ENCODE results near the gene ANK2.

ANK2 gene

GRCh38 chr4:113094802-113095201 is 45.3 kb downstream of the ANK2 start:
- Histone ChIP-seq H3K23ac (ENCODE audit: low read length) (no peak overlapping the region), H4K8ac (ENCODE audit: low read depth, low read length) (no peak overlapping the region), H2BK15ac (replicated peaks; ENCODE audit: low read depth) (no peak overlapping the region), H3K4ac (ENCODE audit: low read depth, low read length) (no peak overlapping the region), H2BK120ac (ENCODE audit: low read depth, low read length) (no peak overlapping the region), H3K27ac (ENCODE audit: low read depth, low read length) (no peak overlapping the region), H3K36me3 (ENCODE audit: control insufficient read depth, insufficient read depth, low read length) (no peaks in the 10 kb centered on the region), H3K79me2 (ENCODE audit: control insufficient read depth, insufficient read depth, low read length) (no peaks in the 10 kb centered on the region), H3K18ac (ENCODE audit: low read length) (no peak overlapping the region), H3K27me3 (ENCODE audit: insufficient read depth, low read length, poor library complexity) (no peaks in the 10 kb centered on the region), H2AK5ac (ENCODE audit: low read length) (no peak overlapping the region), H2BK5ac (ENCODE audit: low read length) (no peak overlapping the region), H3K56ac (ENCODE audit: low read length) (no peak overlapping the region), H4K5ac (ENCODE audit: low read length) (no peak overlapping the region), H3K4me2 (ENCODE audit: low read length) (no peak overlapping the region), H3K4me1 (ENCODE audit: control insufficient read depth, low read depth, low read length) (no peaks in the 10 kb centered on the region), H3K4me3 (ENCODE audit: low read length) (no peak overlapping the region), H3K79me1 (ENCODE audit: low read length) (no peaks in the 10 kb centered on the region), H3K9ac (ENCODE audit: low read length) (no peak overlapping the region)
- DNase-seq, result peak; percentile 64

GRCh38 chr4:113101669-113102068 is 52.2 kb downstream of the ANK2 start:
- Histone ChIP-seq H3K27ac (ENCODE audit: low read depth, low read length) (no peak overlapping the region), H3K23ac (ENCODE audit: low read length) (no peak overlapping the region), H3K4me3 (ENCODE audit: low read length) (no peak overlapping the region), H3K36me3 (ENCODE audit: control insufficient read depth, insufficient read depth, low read length) (no peaks in the 10 kb centered on the region), H4K5ac (ENCODE audit: low read length) (no peak overlapping the region), H3K18ac (ENCODE audit: low read length) (no peak overlapping the region), H3K4me2 (ENCODE audit: low read length) (no peak overlapping the region), H4K8ac (ENCODE audit: low read depth, low read length) (no peak overlapping the region), H2BK120ac (ENCODE audit: low read depth, low read length) (no peak overlapping the region), H2BK5ac (ENCODE audit: low read length) (no peak overlapping the region), H3K4me1 (ENCODE audit: control insufficient read depth, low read depth, low read length) (no peaks in the 10 kb centered on the region), H3K27me3 (ENCODE audit: insufficient read depth, low read length, poor library complexity) (no peaks in the 10 kb centered on the region), H3K9ac (ENCODE audit: low read length) (no peak overlapping the region), H3K79me1 (ENCODE audit: low read length) (no peaks in the 10 kb centered on the region), H2AK5ac (ENCODE audit: low read length) (no peak overlapping the region), H3K79me2 (ENCODE audit: control insufficient read depth, insufficient read depth, low read length) (no peaks in the 10 kb centered on the region), H3K56ac (ENCODE audit: low read length) (no peak overlapping the region), H3K4ac (ENCODE audit: low read depth, low read length) (no peak overlapping the region), H2BK15ac (replicated peaks; ENCODE audit: low read depth) (no peak overlapping the region)
- WGBS (ENCODE audit: extremely low coverage, insufficient coverage, low lambda C conversion rate), result no CpG with 5 or more reads among the region's 1 CpG
- DNase-seq, result peak; percentile 47

GRCh38 chr4:113103556-113103955 is 54.1 kb downstream of the ANK2 start:
- no peak overlapping the region for H3K23ac ChIP-seq (ENCODE audit: low read length)
- no peak overlapping the region for H3K27ac ChIP-seq (ENCODE audit: low read depth, low read length)
- H3K36me3 ChIP-seq (ENCODE audit: control insufficient read depth, insufficient read depth, low read length), result no peaks in the 10 kb centered on the region
- no peak overlapping the region for H2BK15ac ChIP-seq (replicated peaks; ENCODE audit: low read depth)
- no peaks in the 10 kb centered on the region for H3K4me1 ChIP-seq (ENCODE audit: control insufficient read depth, low read depth, low read length)
- H4K5ac ChIP-seq (ENCODE audit: low read length), result no peak overlapping the region
- H3K79me1 ChIP-seq (ENCODE audit: low read length), result no peaks in the 10 kb centered on the region
- no peak overlapping the region for H3K18ac ChIP-seq (ENCODE audit: low read length)
- H3K4ac ChIP-seq (ENCODE audit: low read depth, low read length), result no peak overlapping the region
- no peak overlapping the region for H3K4me2 ChIP-seq (ENCODE audit: low read length)
- H2BK120ac ChIP-seq (ENCODE audit: low read depth, low read length), result no peak overlapping the region
- WGBS (ENCODE audit: extremely low coverage, insufficient coverage, low lambda C conversion rate), result no CpG with 5 or more reads among the region's 1 CpG
- no peak overlapping the region for H3K56ac ChIP-seq (ENCODE audit: low read length)
- H3K79me2 ChIP-seq (ENCODE audit: control insufficient read depth, insufficient read depth, low read length), result no peaks in the 10 kb centered on the region
- no peak overlapping the region for H4K8ac ChIP-seq (ENCODE audit: low read depth, low read length)
- H3K9ac ChIP-seq (ENCODE audit: low read length), result no peak overlapping the region
- no peak for DNase-seq
- no peak overlapping the region for H2BK5ac ChIP-seq (ENCODE audit: low read length)
- no peaks in the 10 kb centered on the region for H3K27me3 ChIP-seq (ENCODE audit: insufficient read depth, low read length, poor library complexity)
- no peak overlapping the region for H3K4me3 ChIP-seq (ENCODE audit: low read length)
- no peak overlapping the region for H2AK5ac ChIP-seq (ENCODE audit: low read length)

- DNase-seq, result peak; percentile 54
- Histone ChIP-seq H2BK5ac (ENCODE audit: low read length) (no peak overlapping the region), H3K79me2 (ENCODE audit: control insufficient read depth, insufficient read depth, low read length) (no peaks in the 10 kb centered on the region)
Observed at GRCh38 chr4:113106108-113106507, 56.7 kb downstream of the ANK2 start.

GRCh38 chr4:113109106-113109718 is 59.8 kb downstream of the ANK2 start:
- no peak overlapping the region for H2BK15ac ChIP-seq (replicated peaks; ENCODE audit: low read depth)
- H3K4me3 ChIP-seq (ENCODE audit: low read length), result no peak overlapping the region
- H2BK120ac ChIP-seq (ENCODE audit: low read depth, low read length), result no peak overlapping the region
- H3K23ac ChIP-seq (ENCODE audit: low read length), result no peak overlapping the region
- H3K4me2 ChIP-seq (ENCODE audit: low read length), result no peak overlapping the region
- H3K4ac ChIP-seq (ENCODE audit: low read depth, low read length), result no peak overlapping the region
- WGBS (ENCODE audit: extremely low coverage, insufficient coverage, low lambda C conversion rate), result no CpG with 5 or more reads among the region's 4 CpGs
- H2AK5ac ChIP-seq (ENCODE audit: low read length), result no peak overlapping the region
- no peak overlapping the region for H4K5ac ChIP-seq (ENCODE audit: low read length)
- H4K8ac ChIP-seq (ENCODE audit: low read depth, low read length), result no peak overlapping the region
- H3K27me3 ChIP-seq (ENCODE audit: insufficient read depth, low read length, poor library complexity), result no peaks in the 10 kb centered on the region
- no peak overlapping the region for H2BK5ac ChIP-seq (ENCODE audit: low read length)
- no peak overlapping the region for H3K18ac ChIP-seq (ENCODE audit: low read length)
- no peaks in the 10 kb centered on the region for H3K36me3 ChIP-seq (ENCODE audit: control insufficient read depth, insufficient read depth, low read length)
- H3K27ac ChIP-seq (ENCODE audit: low read depth, low read length), result no peak overlapping the region
- H3K79me2 ChIP-seq (ENCODE audit: control insufficient read depth, insufficient read depth, low read length), result no peaks in the 10 kb centered on the region
- no peak overlapping the region for H3K9ac ChIP-seq (ENCODE audit: low read length)
- H3K56ac ChIP-seq (ENCODE audit: low read length), result no peak overlapping the region
- H3K4me1 ChIP-seq (ENCODE audit: control insufficient read depth, low read depth, low read length), result no peaks in the 10 kb centered on the region
- H3K79me1 ChIP-seq (ENCODE audit: low read length), result no peaks in the 10 kb centered on the region
- no peak for DNase-seq

More at GRCh38 chr4:113106108-113106507, 56.7 kb downstream of the ANK2 start:
- H3K4me1 ChIP-seq (ENCODE audit: control insufficient read depth, low read depth, low read length), result no peaks in the 10 kb centered on the region
- H3K4ac ChIP-seq (ENCODE audit: low read depth, low read length), result no peak overlapping the region
- H2BK15ac ChIP-seq (replicated peaks; ENCODE audit: low read depth), result no peak overlapping the region
- no peak overlapping the region for H2BK120ac ChIP-seq (ENCODE audit: low read depth, low read length)
- no peak overlapping the region for H3K27ac ChIP-seq (ENCODE audit: low read depth, low read length)
- no peak overlapping the region for H3K9ac ChIP-seq (ENCODE audit: low read length)
- H4K5ac ChIP-seq (ENCODE audit: low read length), result no peak overlapping the region
- H3K18ac ChIP-seq (ENCODE audit: low read length), result no peak overlapping the region
- no peaks in the 10 kb centered on the region for H3K79me1 ChIP-seq (ENCODE audit: low read length)
- H3K36me3 ChIP-seq (ENCODE audit: control insufficient read depth, insufficient read depth, low read length), result no peaks in the 10 kb centered on the region
- H3K27me3 ChIP-seq (ENCODE audit: insufficient read depth, low read length, poor library complexity), result no peaks in the 10 kb centered on the region
- H3K4me2 ChIP-seq (ENCODE audit: low read length), result no peak overlapping the region
- H3K56ac ChIP-seq (ENCODE audit: low read length), result no peak overlapping the region
- H3K4me3 ChIP-seq (ENCODE audit: low read length), result no peak overlapping the region
- no peak overlapping the region for H3K23ac ChIP-seq (ENCODE audit: low read length)
- no peak overlapping the region for H2AK5ac ChIP-seq (ENCODE audit: low read length)
- no peak overlapping the region for H4K8ac ChIP-seq (ENCODE audit: low read depth, low read length)

- no peak overlapping the region for H2BK15ac ChIP-seq (replicated peaks; ENCODE audit: low read depth)
- no peaks in the 10 kb centered on the region for H3K36me3 ChIP-seq (ENCODE audit: control insufficient read depth, insufficient read depth, low read length)
- H2AK5ac ChIP-seq (ENCODE audit: low read length), result no peak overlapping the region
- H3K27ac ChIP-seq (ENCODE audit: low read depth, low read length), result no peak overlapping the region
- no CpG with 5 or more reads among the region's 2 CpGs for WGBS (ENCODE audit: extremely low coverage, insufficient coverage, low lambda C conversion rate)
- H3K4ac ChIP-seq (ENCODE audit: low read depth, low read length), result no peak overlapping the region
- no peaks in the 10 kb centered on the region for H3K4me1 ChIP-seq (ENCODE audit: control insufficient read depth, low read depth, low read length)
- peak overlapping the region; percentile 37 for H3K56ac ChIP-seq (ENCODE audit: low read length)
- H2BK5ac ChIP-seq (ENCODE audit: low read length), result no peak overlapping the region
- H3K79me2 ChIP-seq (ENCODE audit: control insufficient read depth, insufficient read depth, low read length), result no peaks in the 10 kb centered on the region
- H3K4me3 ChIP-seq (ENCODE audit: low read length), result no peak overlapping the region
- H3K18ac ChIP-seq (ENCODE audit: low read length), result no peak overlapping the region
- no peak overlapping the region for H3K9ac ChIP-seq (ENCODE audit: low read length)
- H3K23ac ChIP-seq (ENCODE audit: low read length), result no peak overlapping the region
- DNase-seq, result no peak
- no peaks in the 10 kb centered on the region for H3K79me1 ChIP-seq (ENCODE audit: low read length)
- H3K4me2 ChIP-seq (ENCODE audit: low read length), result no peak overlapping the region
- H3K27me3 ChIP-seq (ENCODE audit: insufficient read depth, low read length, poor library complexity), result no peaks in the 10 kb centered on the region
- no peak overlapping the region for H4K5ac ChIP-seq (ENCODE audit: low read length)
- H4K8ac ChIP-seq (ENCODE audit: low read depth, low read length), result no peak overlapping the region
- H2BK120ac ChIP-seq (ENCODE audit: low read depth, low read length), result no peak overlapping the region
Observed at GRCh38 chr4:113112338-113112978, 63.0 kb downstream of the ANK2 start.
